Activated naive CD4-positive, alpha-beta T cell treated with anti-CD3 and anti-CD28 coated beads, Interleukin-2, amount 50 U/mL, for 16 hours (primary cell): ENCODE results near the gene DGLUCY.
A peak's percentile ranks its signal among the peaks of the same experiment; 100 is the strongest.
"Not testable (repeated sequence)": the region's sequence is repeated elsewhere in the genome, so short reads cannot be mapped to it uniquely, and the experiment has no call there.

Experiments
- DNase-seq: peaks from one replicate; pipeline ENCODE4 v3.0.0-alpha.2; 2020

The DGLUCY gene

GRCh38 chr14:91113829-91114078 lies at the start of gene DGLUCY:
DGLUCY (plus strand) TSS chr14:91114073; CDS start chr14:91160295, 46,222 bp downstream.
- DNase-seq = peak; percentile 64

GRCh38 chr14:91065266-91065665 lies 48.6 kb upstream of the DGLUCY start:
- DNase-seq = no peak

- peak; percentile 34 for DNase-seq
Observed at GRCh38 chr14:91067186-91067585, 46.7 kb upstream of the DGLUCY start.

- no peak for DNase-seq
Observed at GRCh38 chr14:91068642-91069041, 45.2 kb upstream of the DGLUCY start.

DNA sequence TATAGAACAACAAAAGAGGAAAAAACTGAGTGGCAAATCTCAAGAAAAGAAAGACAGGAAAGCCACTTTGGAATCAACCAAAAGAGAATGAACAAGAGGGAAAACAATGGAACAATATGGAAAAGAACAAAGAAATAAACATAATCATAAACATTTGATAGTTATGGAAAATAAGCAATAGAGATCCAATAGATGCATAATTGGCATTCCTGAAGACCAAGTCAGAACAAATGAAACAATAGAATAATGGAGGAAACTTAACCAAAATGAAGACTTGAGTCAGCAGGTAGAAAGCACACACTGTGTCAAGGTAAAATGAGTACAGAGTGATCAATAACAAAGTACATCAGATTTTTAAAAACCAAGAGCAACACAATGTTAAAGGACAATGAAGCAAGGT lies 43.3 kb upstream of the DGLUCY start:
- DNase-seq = no peak

GRCh38 chr14:91075553-91075952 lies 38.3 kb upstream of the DGLUCY start:
- no peak for DNase-seq

DNA sequence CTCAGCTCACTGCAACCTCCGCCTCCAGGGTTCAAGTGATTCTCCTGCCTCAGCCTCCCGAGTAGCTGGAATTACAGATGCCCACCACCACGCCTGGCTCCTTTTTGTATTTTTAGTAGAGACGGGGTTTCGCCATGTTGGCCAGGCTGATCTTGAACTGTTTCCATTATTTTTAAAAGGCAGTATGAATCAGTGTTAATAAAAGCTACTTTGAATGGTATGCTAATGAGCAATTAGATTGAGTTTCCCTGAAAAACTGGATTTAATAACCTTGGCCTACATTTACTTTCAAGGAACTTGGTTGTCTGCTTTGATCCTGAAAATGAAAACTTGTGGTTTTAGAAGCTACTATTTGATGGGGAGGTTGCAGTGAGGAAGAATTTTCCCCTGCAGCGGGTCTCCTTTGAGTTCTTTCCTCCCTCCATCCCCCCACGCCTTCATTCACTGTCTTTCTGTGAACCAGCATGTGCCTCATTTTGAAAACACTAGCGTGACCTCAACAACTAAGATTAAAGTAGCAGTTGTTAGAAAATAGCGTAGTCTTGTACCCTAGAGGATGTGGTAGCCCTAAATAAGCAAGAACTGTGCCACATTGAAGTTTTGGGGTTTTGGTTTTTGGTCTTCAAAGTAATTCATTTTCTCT lies 35.7 kb upstream of the DGLUCY start:
- peak; percentile 50 for DNase-seq

DNA sequence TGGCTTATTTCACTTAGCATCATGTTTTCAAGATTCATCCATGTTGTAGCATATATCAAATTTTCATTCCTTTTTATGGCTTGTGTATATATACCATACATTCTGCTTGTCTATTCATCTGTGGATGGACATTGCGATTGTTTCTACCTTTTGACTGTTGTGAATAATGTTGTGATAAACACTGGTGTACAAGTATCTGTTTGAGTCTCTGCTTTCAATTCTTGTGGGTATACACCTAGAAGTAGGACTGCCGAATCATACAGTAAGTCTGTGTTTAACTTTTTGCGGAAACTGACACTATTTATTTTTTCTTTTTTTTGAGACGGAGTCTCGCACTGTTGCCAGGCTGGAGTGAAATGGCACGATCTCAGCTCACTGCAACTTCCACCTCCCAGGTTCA lies 33.8 kb upstream of the DGLUCY start:
- DNase-seq = no peak

- no peak for DNase-seq
Observed at GRCh38 chr14:91082282-91082681, 31.6 kb upstream of the DGLUCY start.

DNA sequence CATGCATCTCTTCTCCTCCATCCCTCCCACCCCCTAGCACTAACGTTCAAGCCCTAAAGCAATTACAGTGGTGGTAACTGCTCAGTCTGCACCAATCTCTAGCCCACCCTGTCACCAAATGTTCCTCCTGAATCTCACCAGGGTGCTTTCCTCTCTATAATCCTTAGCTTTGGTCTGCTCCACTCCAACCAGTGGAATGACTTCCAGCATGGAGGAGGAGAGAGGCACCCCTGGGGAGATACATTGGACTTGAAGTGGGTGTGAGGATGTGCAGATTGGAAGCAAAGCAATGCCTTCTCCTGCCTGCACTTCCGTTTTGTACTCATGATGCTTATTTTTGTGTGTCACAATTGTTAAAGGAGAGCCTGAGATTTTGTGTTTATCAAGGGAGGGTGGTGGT lies 29.4 kb upstream of the DGLUCY start:
- DNase-seq = no peak

- DNase-seq = not testable (repeated sequence)
Observed at GRCh38 chr14:91087470-91087869, 26.4 kb upstream of the DGLUCY start.

DNA sequence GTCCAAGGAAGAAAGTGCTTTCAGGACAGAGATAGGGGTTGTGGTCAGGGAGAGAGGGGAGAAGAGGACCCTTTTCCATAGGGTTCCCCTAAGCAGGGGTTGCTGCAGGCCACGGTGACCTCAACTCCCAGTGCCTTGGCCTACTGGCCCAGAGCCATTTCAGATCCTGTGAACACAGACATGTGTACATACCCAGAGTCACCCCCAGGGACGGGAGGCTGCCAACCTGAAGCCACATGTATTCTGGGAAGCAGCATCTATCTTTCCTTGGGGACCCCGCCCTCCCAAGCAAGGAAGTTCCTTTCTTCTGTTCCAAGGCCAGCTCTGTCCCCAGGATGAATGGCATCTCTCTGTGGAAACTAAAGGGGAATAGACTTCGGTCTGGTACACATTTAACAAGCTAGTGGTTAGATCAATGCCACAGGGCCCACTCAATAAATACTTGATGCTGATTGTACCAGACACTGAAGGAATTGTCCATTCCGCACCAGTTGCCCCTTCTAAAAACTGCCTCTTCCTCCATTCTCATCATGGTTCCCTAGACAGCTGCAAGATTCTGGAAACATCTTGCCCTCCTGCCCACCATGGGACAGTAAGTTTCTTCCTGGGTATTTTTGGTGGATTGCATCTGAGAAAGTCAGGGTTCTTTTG lies 25.2 kb upstream of the DGLUCY start:
- DNase-seq = no peak

DNA sequence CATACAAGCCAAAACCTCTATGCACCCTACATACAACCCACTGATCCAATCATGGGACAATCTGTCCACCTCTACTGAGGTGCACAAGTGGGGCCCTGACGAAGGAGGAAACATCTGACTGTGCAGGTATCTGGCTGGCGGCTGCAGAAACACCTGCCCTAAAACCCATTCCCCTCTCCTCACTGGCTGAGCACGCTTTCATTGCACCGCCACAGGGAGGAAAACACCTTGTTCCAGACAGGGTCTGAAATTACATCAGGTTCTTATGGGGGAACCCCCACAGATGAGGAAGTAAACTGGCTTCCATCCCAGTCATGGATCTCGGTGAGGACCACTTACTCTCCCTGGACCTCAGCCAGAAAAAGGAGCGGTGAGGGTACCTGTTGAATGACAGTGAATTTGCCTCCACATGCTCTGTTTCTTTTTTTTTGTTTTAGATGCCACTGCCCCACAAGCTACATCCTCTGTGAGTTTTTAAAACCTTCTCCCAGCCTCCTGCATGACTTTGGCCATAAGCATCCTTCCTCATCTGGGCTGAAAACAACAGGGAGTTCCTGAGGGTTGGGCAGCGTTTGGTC lies 23.8 kb upstream of the DGLUCY start:
- no peak for DNase-seq

DNA sequence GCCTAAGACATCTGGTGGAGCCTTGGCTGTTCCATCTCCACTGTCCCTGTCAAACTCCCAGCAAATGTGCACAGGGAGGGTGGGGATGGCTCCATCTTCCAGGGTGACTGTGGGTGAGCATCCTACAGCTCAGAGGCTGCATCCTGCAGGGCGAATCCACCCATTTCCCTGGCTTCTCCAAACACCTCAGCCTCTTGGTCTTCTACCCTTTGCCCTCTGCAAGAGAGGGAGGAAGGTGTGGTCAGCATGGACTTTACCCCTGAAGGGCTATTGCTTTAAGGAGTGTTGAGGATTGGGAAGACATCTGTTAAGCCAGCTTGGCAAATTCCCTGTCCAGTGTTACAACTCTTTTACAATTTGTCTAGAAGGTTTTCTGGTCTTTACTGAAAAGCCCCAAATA lies 23.1 kb upstream of the DGLUCY start:
- no peak for DNase-seq

DNA sequence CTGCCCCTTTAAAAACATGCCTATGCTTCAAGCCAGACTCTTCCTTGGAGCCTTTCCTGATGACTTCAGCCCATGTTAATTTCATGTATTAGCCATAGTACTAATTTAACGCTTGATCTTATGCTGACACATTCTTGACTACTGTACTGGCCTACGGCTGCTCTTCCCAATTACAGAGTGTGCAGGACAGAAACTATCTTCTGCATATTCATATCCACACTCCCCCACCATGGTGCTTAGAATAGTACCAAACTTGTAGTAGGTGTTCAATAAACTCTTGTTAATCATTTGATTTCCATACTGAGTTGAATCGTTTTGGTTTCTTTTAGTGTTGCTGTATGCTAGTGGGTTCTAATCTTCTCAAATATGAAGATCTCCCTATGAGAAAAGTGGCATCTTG lies 21.8 kb upstream of the DGLUCY start:
- DNase-seq = no peak

DNA sequence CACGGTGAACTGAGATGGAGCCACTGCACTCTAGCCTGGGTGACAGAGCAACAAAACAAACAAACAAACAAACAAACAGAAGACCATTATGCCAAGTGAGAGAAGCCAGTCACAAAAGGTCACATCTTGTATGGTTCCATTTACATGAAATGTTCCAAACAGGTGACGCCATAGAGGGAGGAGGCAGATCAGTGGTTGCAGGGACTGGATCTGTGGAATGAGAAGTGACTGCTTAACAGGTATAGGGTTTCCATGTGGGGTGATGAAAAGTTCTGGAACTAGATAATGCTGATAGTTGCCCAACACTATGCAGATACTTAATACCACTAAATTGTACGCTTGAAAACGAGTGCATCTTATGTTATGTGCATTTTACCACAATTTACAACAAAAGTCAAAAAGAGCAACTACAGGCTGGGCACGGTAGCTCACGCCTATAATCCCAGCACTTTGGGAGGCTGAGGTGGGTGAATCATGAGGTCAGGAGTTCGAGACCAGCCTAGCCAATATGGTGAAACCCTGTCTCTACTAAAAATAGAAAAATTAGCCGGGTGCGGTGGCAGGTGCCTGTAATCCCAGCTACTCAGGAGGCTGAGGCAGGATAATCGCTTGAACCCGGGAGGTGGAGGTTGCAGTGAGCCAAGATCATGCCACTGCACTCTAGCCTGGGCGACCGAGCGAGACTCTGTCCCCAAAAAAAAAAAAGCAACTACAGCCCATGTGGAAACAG lies 20.0 kb upstream of the DGLUCY start:
- DNase-seq = not testable (repeated sequence)

DNA sequence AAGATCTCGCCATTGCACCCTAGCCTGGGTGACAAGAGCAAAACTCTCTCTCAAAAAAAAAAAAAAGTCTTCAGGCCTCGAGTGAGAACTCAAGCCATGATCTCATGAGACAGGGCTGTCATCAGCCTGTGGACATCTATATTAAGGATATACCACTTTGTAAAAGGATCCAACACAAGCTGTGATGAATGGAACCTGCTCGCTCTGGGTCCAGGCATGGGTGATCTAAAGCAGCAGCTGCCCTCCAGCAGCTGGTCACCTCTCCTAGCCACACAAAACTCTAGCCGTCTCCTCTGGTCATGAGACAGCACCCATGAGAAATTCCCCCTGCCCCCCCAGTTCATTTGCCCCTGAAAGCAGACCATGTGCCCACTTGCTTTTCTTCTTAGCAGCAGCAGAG lies 19.1 kb upstream of the DGLUCY start:
- DNase-seq = no peak

- no peak for DNase-seq
Observed at GRCh38 chr14:91095178-91095577, 18.7 kb upstream of the DGLUCY start.

DNA sequence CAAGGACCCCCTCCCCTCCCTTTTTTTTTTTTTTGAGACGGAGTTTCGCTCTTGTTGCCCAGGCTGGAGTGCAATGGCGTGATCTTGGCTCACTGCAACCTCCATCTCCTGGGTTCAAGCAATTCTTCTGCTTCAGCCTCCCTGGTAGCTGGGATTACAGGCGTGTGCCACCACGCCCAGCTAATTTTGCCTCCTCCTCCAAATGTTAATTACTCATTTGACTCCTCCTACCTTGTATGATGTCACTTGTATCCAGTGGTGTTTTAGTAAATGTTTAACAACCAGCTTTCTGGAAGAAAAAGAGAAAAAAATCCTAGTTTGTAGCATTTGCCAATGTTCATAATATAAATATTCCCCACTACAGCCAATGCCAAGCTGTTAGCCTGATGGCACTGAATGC lies 16.2 kb upstream of the DGLUCY start:
- not testable (repeated sequence) for DNase-seq

DNA sequence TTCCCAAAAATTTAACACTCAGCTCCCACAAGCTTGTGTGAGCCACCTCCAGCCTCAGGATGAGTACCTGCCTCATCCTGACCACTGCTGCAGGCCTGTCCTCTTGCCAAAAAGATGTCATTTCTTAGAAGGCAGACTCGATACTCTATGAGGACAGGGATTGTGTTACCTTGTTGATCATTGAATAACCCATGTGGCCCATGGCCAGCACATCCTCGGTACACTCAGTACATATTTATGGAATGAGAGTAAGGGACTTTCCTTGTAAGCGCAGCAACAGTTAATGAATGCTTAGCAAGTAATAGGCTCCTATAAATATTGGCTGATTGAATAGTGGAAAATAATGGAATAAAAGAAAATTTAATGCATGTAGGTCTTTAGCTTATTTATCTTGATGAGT lies 15.3 kb upstream of the DGLUCY start:
- DNase-seq = no peak

DNA sequence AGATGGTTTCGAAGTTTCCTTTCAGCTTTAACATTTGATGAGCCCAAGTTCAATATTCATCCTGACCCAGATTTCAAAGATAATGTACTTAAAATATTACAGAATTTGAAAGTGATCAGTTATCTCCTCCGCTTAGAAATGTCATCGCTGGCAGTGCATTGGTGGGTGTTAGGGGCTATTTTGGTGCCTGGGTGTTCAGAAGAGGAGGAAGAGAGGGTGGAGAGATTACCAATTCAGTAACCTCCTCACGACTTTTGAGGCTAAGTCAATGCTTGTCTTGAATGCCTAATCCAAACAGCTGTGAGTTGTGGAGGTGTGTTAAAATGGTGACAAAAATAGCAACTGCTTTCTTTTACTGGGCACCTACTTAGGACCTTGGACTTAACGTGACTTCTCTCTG lies 13.8 kb upstream of the DGLUCY start:
- DNase-seq = no peak

- DNase-seq = no peak
Observed at GRCh38 chr14:91103116-91103515, 10.8 kb upstream of the DGLUCY start.

- peak; percentile 28 for DNase-seq
Observed at GRCh38 chr14:91108941-91109611, 4.8 kb upstream of the DGLUCY start.

DNA sequence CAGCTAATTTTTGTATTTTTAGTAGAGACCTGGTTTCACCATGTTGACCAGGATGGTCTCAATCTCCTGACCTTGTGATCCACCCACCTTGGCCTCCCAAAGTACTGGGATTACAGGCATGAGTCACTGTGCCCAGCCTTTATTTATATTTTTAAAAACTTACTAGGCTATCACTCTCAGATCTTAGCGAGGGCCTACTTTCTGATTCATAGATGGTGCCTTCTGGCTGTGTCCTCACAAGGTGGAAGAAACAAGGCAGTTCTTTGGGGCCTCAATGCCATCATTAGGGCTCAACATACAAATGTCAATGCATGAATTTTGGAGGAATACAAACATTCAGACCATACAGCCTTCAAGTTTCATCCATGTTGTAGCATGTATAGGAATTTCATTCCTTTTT lies 2.4 kb upstream of the DGLUCY start:
- DNase-seq = no peak
